ENCODE measurements around the gene C1QTNF9. TPM values are rescaled to one million over a fixed set of nuclear protein-coding genes. Genes with fewer than 3 reads are reported as not detected.

Gene C1QTNF9
- total and polyA plus RNA-seq, 2 donors (not counting 3 experiments of a cell fraction or from before 2014, with no cell fraction given): not detected

DNA sequence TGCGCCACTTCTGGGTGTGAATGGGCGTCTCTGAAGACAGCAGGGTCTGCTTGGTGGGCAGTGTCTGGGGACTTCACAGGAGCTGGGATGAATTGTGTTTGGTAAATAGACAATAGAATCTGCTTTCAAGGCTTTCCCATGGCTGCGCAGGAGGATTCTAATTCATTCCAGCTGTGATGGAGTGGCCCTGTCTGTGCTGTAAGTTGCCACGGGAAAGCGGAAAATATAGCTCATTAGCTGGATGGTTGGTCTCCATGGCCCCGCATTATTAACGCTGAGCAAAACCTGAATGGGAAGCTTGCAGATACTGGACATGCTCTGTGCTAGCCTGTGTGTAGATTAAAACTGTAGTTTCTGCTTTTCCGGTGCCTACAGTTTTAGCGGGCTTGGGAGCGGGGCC is 15.6 kb upstream of the C1QTNF9 start:
- intact Hi-C loops (cut with micrococcal nuclease): no loop called here
- Histone ChIP-seq H3K27me3 (ENCODE audit: control insufficient read depth in 2 of 2, insufficient read depth in 2 of 2, low read length in 2 of 2) (no peaks in the 10 kb centered on the region), H3K36me3 (ENCODE audit: control insufficient read depth in 2 of 2, extremely low read depth in 1 of 2, insufficient read depth in 2 of 2, low read length in 2 of 2) (no peaks in the 10 kb centered on the region), H3K4me2 (ENCODE audit: insufficient read depth, low read length) (no peak overlapping the region), H3K27ac (ENCODE audit: insufficient read depth, low read depth, low read length) (no peak overlapping the region), H3K4me1 (ENCODE audit: control insufficient read depth, extremely low read depth, insufficient read depth, low read length) (no peaks in the 10 kb centered on the region), H3K9ac (replicated peaks; ENCODE audit: extremely low read depth, insufficient read depth, low read length) (no peak overlapping the region), H3K4me3 (replicated peaks in 1 of 3; ENCODE audit: insufficient read depth in 1 of 3, low read depth in 1 of 3, low read length in 3 of 3) (no peak overlapping the region), H3K9me3 (replicated peaks; ENCODE audit: control insufficient read depth, insufficient read depth, low read length) (no peaks in the 10 kb centered on the region), H4K20me1 (replicated peaks; ENCODE audit: control insufficient read depth, extremely low read depth, insufficient read depth, low read length) (no peaks in the 10 kb centered on the region), H2AFZ (ENCODE audit: low read depth, low read length) (no peak overlapping the region), H3K79me2 (ENCODE audit: control insufficient read depth, insufficient read depth, low read length) (no peaks in the 10 kb centered on the region), H3K9me1 (replicated peaks; ENCODE audit: control insufficient read depth, extremely low read depth, insufficient read depth, low read length) (no peaks in the 10 kb centered on the region)
- no TSS peak for BruUV-seq (replicated peaks)
- FAIRE-seq (no peak), DNase-seq (ENCODE audit: low read depth, low spot score) (no peak)
- dilution Hi-C loops (cut with MboI; ENCODE audit: extremely low pct_ligation_motif_present, low sequenced_read_pairs): no loop called here
- TF ChIP-seq EZH2 (IDR thresholded peaks at IDR 0.05; ENCODE audit: borderline replicate concordance, low read depth, low read length, severe bottlenecking) (no peak), MYC (IDR thresholded peaks at IDR 0.05; ENCODE audit: low read depth, low read length) (no peak), FOS (IDR thresholded peaks at IDR 0.05; ENCODE audit: borderline replicate concordance, insufficient read depth, low read length) (no peak), POLR2A (IDR thresholded peaks at IDR 0.05; ENCODE audit: low read depth, low read length) (no peak), GATA2 (IDR thresholded peaks at IDR 0.05; ENCODE audit: insufficient read depth, insufficient read length, low read depth, low read length) (no peak), POLR2AphosphoS5 (IDR thresholded peaks at IDR 0.05; ENCODE audit: insufficient read depth, low read depth, low read length) (no peak)
- TF ChIP-seq, protein P1, sequence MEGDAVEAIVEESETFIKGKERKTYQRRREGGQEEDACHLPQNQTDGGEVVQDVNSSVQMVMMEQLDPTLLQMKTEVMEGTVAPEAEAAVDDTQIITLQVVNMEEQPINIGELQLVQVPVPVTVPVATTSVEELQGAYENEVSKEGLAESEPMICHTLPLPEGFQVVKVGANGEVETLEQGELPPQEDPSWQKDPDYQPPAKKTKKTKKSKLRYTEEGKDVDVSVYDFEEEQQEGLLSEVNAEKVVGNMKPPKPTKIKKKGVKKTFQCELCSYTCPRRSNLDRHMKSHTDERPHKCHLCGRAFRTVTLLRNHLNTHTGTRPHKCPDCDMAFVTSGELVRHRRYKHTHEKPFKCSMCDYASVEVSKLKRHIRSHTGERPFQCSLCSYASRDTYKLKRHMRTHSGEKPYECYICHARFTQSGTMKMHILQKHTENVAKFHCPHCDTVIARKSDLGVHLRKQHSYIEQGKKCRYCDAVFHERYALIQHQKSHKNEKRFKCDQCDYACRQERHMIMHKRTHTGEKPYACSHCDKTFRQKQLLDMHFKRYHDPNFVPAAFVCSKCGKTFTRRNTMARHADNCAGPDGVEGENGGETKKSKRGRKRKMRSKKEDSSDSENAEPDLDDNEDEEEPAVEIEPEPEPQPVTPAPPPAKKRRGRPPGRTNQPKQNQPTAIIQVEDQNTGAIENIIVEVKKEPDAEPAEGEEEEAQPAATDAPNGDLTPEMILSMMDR (IDR thresholded peaks at IDR 0.05; ENCODE audit: extremely low read depth in 1 of 2, insufficient read depth in 1 of 2, low read depth in 1 of 2, low read length in 2 of 2): no peak
- TF ChIP-seq, protein P2, sequence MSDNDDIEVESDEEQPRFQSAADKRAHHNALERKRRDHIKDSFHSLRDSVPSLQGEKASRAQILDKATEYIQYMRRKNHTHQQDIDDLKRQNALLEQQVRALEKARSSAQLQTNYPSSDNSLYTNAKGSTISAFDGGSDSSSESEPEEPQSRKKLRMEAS (IDR thresholded peaks at IDR 0.05; ENCODE audit: insufficient read depth, insufficient read length): no peak
- POLR2A ChIA-PET: no interaction called here
- CTCF ChIA-PET: no interaction called here
